ENCODE results near the gene GDF7. TPM values are rescaled to one million over a fixed set of nuclear protein-coding genes. Genes with fewer than 3 reads are reported as not detected.

The GDF7 gene
- 0.16 and 162 TPM in 2 replicates for total RNA-seq

DNA sequence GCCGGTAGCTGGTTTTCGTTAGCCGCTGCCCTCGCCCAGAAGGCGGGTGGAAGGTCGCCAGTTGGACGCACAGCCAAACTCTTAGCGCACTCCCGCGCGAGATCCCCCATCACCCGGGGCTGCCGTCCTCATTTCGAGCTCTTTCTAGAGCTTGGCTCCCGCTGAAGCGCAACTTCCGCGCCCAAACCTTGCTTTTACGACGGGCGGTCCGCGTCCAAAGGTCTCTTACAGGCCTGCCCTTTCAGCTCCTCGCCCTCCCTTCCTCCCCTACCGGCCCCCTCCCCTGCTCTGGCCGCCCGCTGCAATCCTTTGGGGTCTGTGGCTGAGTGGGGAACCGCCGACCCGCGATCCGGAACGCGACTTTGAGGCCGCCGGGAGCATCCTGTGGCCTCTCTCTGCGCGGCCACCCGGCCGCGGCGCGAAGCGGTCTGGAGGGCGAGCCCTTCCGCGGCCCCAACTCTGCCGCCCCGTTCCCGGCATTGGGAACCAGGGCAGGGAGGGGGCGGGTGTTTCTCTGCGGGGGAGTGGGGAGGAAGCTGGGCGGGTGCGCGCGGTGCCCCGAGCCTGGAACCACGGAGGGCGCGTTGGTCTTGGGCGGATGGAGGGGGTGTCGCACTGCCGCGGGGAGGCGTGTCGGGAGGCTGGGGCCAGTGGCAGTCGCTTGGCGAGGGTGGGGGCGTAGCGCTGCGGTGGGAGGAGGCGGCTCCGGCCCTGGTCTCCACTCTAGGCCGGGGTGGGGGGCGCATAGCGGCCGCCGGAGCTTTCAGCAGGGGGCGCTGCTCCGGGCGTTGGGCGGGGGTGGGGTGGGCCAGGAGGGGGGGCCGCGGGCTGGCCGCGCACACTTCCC is at the start of gene GDF7:
Gene GDF7 (plus strand): TSS at position 841 of the 847 bp plus-strand sequence. CDS start 96 bp downstream, outside the sequence.

DNA sequence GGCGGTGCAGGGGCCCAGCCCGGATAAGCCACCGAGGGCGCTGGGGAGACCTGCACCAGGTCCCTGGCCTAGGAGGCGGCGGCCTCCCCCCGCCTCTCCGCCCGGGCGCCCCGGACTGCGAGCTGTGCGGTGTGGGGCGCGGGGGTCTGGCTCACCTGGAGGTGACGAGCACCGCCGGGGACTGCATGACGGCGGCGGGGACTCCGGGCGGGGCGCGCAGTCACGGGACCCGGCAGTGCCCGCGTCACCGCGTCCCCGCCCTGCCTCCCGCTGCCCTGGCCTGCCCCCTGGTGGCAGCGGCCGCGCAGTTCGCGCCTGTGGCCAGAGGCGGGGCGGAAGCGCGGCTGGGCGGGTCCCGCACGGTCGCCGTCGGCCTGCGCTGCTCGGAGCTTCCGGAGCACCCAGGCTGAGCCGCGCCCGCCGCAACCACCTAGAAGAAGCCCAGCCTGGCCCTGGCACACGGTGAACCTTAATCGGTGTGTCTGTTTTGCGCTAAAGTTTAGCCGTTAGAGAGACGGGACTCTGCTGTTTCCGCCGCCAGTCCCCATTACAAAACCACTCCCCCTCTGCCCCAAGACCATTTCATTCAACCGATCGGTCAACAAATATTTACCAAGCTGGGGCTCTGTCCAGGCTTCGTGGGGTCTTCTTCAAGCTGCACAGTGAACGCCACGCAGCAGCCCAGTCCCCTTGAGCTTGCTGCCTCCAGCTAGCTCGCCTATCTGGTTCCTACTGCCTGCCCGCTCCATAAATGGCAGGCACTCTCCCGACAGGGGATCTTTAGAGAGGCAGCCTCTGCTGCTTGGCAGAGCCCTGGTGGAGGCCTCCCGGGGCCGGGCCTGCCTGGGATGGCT is 15.8 kb upstream of the GDF7 start, which contains the start of gene HS1BP3:
Gene HS1BP3 (minus strand): TSS at position 222 of the 854 bp plus-strand sequence. CDS start 35 bp downstream, at position 187.

Other genes with a start within 250 kb of the GDF7 start
- 931 and 1,605 TPM in 2 replicates for gene RHOB, start 220.1 kb upstream of the GDF7 start, total RNA-seq
- 20.6 and 29.8 TPM in 2 replicates for gene HS1BP3, start 16.0 kb upstream of the GDF7 start, total RNA-seq
- gene LDAH, start 156.0 kb downstream of the GDF7 start, total RNA-seq = 11.7 and 45.4 TPM in 2 replicates

All from bladder microvascular endothelial cell (primary cell).